T-helper 17 cell (primary cell): Measurements from ENCODE around the gene RXRA. TPM values are rescaled to one million over a fixed set of nuclear protein-coding genes. Genes with fewer than 3 reads are reported as not detected.
"Not testable (repeated sequence)": the region's sequence is repeated elsewhere in the genome, so short reads cannot be mapped to it uniquely, and the experiment has no call there.

Source experiments
- ATAC-seq: fragments of 150-1000 bp; cut with Tn5 transposase; 2 replicates; pipeline ENCODE4 v1.10.0; 2021; ENCODE audit warnings: mild to moderate bottlenecking, moderate library complexity
- DNase-seq, 3 donors: peaks; one replicate each; pipeline versions ENCODE4 v3.0.0 to v3.0.0-alpha.2; 2020 to 2021
- H3K9me3 ChIP-seq: one replicate; pipeline ENCODE4 v1.7.0; 2013; ENCODE audit warnings: low read length, mild to moderate bottlenecking; ENCODE audit not compliant: control insufficient read depth, poor library complexity, severe bottlenecking
- H3K27ac Mint-ChIP-seq: one replicate; pipeline ENCODE4 v1.8.0; 2022; ENCODE audit warnings: mild to moderate bottlenecking, moderate library complexity, mixed read lengths
- H3K27me3 Mint-ChIP-seq: one replicate; pipeline ENCODE4 v1.8.0; 2022; ENCODE audit warnings: mixed read lengths
- H3K36me3 Mint-ChIP-seq: one replicate; pipeline ENCODE4 v1.8.0; 2022; ENCODE audit warnings: low read depth, mixed read lengths
- H3K4me1 Mint-ChIP-seq: one replicate; pipeline ENCODE4 v1.8.0; 2022; ENCODE audit warnings: mild to moderate bottlenecking, mixed read lengths
- H3K4me3 Mint-ChIP-seq: one replicate; pipeline ENCODE4 v1.8.0; 2022; ENCODE audit warnings: mild to moderate bottlenecking, moderate library complexity, mixed read lengths
- total RNA-seq, 4 donors: library from RNA in 2 of 4; stranded (reverse) in 2 of 4; gene quantifications; one replicate each; pipeline ENCODE4 v1.2.3 and lab custom pipeline; 2022 to 2026

The RXRA gene
- total RNA-seq, 2 donors from 2014 or later: 7.5 to 10.6 TPM

DNA sequence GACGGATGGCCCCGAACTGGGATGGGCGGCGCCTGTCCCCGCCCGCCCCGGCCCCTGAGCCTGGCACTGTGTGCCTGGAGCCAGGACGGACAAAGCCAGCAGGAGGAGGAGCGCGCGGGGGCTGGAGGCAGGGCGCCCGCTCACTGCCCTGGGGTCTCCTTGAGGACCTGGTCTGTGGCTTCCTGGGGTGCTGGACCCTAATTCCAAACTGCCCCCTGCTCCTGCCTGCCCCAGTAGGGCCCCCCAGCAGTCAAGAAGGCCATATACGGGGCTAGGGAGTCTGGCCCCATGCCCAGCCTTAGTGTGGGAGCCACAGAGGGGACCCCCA is 29.2 kb upstream of the RXRA start:
- Mint-ChIP-seq H3K4me3 (no peak overlapping the region), H3K27me3 (peaks cover 4% of the 10 kb centered on the region), H3K4me1 (peaks cover 7% of the 10 kb centered on the region), H3K27ac (no peak overlapping the region), H3K36me3 (peaks cover 2% of the 10 kb centered on the region)
- no peak for DNase-seq
- ATAC-seq: no peak
- no peaks in the 10 kb centered on the region for H3K9me3 ChIP-seq

DNA sequence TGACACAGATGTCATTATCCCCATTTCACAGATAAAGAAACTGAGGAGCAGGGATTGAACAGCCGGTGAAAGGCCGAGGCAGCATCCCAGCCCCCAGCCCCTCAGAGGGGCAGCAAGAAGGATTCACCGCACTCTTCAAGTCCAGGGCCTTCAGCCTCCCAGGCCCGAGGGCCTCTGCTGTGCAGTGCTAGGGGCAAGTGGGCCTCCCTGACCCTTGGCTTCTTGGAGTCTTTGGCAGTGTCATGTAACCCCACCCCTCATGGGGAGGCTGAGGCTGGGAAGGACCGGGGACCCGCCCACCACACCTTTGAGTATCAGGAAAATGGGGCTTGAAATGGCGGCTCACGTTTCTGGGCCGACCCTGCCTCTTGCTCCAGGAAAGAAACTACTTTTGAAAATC is 28.7 kb upstream of the RXRA start:
- Mint-ChIP-seq H3K4me3 (no peak overlapping the region), H3K36me3 (peaks cover 2% of the 10 kb centered on the region), H3K27me3 (peaks cover 4% of the 10 kb centered on the region), H3K4me1 (peaks cover 7% of the 10 kb centered on the region), H3K27ac (no peak overlapping the region)
- no peak for ATAC-seq
- H3K9me3 ChIP-seq: no peaks in the 10 kb centered on the region
- no peak for DNase-seq

DNA sequence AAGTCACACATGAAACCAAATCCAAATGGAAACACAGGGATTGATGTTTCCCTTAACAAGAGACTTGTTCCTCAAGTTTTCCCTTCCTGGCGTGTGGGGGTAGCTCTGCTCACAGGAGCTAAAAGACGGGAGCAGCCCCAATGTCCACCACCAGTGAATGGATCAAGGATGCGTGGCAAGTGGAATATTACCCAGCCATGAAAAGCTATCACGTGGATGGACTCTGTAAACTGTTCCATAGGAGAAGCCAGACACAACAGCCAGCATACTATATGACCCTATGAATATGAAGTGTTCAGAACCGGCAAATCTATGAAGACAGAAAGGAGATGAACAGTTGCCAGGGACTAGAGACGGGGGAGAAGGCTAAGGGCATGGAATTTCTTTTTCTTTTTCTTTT is 28.3 kb upstream of the RXRA start:
- DNase-seq: no peak
- Mint-ChIP-seq H3K27ac (no peak overlapping the region), H3K4me3 (no peak overlapping the region), H3K27me3 (peaks cover 4% of the 10 kb centered on the region), H3K36me3 (peaks cover 2% of the 10 kb centered on the region), H3K4me1 (peaks cover 7% of the 10 kb centered on the region)
- ATAC-seq: no peak
- no peaks in the 10 kb centered on the region for H3K9me3 ChIP-seq

DNA sequence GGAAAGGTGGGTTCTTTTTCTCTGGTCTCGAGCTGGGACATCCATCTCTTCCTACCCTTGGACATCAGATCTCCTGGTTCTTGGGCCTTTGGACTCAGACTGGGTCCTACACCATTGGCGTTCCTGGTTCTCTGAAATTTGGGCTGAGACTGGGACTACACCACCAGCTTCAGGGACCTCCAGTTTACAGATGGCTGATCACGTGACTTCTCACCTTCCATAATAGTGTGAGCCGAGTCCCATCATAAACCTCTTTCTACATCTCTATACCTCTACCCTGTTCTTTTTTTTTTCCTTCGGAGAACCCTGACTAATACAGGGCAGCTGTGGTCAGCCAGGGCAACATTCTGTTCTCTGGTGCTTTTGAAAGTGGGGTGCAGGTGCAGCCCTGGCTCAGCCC is 27.2 kb upstream of the RXRA start:
- Mint-ChIP-seq H3K4me3 (no peak overlapping the region), H3K27me3 (peaks cover 4% of the 10 kb centered on the region), H3K27ac (no peak overlapping the region), H3K36me3 (peaks cover 2% of the 10 kb centered on the region), H3K4me1 (peaks cover 7% of the 10 kb centered on the region)
- no peak for ATAC-seq
- no peak for DNase-seq
- H3K9me3 ChIP-seq: no peaks in the 10 kb centered on the region

DNA sequence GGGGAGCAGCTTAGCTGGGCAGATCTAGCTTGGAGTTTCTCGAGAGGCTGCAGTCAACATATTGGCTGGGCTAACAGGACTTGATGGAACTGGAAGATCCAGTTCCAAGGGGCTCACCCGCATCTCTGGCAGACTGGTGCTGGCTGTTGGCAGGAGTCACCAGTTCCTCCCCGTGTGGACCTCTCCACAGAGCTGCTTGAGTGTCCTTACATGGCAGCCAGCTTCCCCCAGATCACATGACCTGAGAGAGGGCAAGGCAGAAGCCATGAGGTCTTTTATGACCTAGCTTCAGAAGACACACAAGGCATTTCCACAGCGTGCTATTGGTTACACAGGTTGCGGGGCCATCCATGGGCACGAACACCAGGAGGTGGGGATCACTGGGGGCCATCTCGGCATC is 26.4 kb upstream of the RXRA start:
- H3K9me3 ChIP-seq: no peaks in the 10 kb centered on the region
- Mint-ChIP-seq H3K36me3 (peaks cover 2% of the 10 kb centered on the region), H3K4me1 (peaks cover 7% of the 10 kb centered on the region), H3K4me3 (no peak overlapping the region), H3K27ac (peak overlapping the region; percentile 82), H3K27me3 (peaks cover 4% of the 10 kb centered on the region)
- no peak for ATAC-seq
- DNase-seq: no peak

DNA sequence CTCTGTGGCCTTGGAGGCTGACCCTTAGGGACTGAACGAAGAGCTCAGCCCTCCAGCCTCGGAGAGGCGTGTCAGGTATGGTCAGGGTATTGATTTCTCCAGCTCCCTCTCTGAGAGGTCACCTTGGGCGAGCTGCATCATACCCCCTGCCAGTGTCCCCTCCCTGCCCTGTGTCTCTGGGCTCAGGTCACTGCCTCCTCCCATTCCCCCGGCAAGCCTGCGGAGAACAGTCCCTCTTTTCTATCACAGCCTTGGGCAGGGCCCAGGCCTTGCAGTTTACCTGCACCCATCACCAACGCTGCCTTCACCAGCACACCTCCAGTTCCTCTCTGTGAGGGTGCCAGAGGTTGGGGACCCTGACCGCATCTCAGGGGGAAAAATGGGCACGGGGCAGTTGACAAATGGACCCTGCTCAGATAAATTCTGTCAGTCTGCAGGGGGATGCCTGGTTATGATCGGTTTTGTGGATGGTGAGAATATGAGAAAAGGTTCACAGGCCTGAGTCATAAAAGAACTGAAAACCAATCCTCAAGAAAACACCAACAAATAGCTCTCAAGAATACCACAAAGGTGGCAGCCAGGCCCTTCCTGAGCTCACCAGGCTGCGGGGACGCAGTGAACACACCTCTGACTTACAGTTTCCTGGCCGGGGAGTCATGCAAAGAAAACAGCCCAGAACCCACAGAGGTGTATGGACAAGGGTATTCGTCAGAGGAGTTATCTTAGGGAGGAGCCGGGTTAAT is 24.7 kb upstream of the RXRA start:
- ATAC-seq (peak; percentile 79), DNase-seq (no peak)
- Mint-ChIP-seq H3K27me3 (no peaks in the 10 kb centered on the region), H3K36me3 (no peaks in the 10 kb centered on the region), H3K27ac (peak overlapping the region; percentile 19), H3K4me3 (no peak overlapping the region), H3K4me1 (peaks cover 7% of the 10 kb centered on the region)
- H3K9me3 ChIP-seq: no peaks in the 10 kb centered on the region

DNA sequence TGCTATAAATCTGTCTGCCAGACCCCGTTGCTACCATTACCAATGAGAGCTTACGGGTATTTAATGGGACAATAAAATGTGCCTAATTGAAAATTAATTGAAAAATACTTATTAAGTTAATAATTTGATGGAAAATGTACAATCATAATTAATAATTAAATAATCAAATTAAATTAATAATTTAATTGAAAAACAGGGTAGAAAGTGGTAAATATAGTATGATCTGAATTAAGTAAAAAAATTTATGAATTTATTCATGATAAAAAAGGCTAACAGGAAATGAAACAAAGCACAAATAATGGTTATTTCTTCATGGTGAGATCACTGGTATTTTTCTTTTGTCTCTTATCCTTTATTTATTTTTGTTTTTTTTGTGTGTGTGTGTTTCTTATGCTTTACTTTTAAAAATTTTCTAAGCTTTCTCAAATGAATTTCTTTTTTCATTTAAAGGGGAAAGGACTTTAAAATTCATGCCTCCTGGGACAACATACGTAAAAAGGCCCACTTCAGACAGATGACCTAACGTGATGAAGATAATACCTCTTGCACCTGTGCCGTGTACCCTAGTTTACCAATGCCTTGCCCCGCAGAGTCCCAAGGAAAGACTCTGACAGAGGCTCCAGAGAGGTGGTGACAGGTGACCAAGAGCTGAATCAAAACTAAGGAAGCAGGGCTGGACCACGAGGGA is 24.0 kb upstream of the RXRA start:
- DNase-seq (no peak), ATAC-seq (no peak)
- H3K4me3 Mint-ChIP-seq: no peak overlapping the region
- no peaks in the 10 kb centered on the region for H3K36me3 Mint-ChIP-seq
- no peaks in the 10 kb centered on the region for H3K27me3 Mint-ChIP-seq
- no peaks in the 10 kb centered on the region for H3K9me3 ChIP-seq
- peaks cover 7% of the 10 kb centered on the region for H3K4me1 Mint-ChIP-seq
- H3K27ac Mint-ChIP-seq: peak overlapping the region; percentile 19

DNA sequence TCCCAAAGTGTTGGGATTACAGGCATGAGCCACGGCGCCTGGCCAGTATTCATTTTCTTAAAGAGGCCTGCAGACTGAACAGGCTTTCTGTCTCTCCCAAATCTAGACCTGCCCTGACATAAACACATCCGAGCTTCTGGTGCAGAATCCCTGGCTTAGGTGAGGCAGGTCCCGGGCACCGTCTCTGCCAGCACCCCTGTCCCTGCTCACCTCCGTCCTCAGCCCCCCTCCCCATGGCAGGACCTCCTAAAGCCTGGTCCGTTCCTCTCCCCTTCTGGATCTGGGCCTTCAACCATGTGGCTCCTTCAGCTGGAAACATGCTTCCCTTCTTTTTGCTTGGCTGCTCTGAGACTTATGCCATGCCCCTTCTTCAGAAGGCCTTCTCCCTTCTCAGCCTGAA is 22.7 kb upstream of the RXRA start:
- DNase-seq: no peak
- Mint-ChIP-seq H3K27me3 (no peaks in the 10 kb centered on the region), H3K27ac (no peak overlapping the region)

DNA sequence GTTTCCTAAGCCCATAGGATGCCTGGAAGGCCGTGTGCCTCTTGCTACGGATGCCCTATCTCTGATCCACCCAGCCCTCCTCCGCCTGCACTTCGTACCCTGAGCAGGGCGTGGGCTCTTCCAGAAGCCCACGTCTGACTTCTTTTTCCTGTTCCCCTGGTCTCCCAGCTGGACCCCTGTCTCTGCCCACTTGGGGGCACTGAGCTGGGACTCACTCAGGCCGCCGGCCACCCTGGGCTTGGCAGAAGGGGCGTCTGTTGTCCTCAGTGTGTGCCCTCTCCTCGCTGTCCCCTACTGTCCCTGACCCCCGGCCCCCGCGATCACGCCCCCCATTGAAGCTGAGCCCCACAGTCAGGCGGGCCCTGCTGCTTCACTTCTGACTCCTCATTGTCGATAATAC is 22.0 kb upstream of the RXRA start:
- H3K4me3 Mint-ChIP-seq: no peak overlapping the region
- H3K27ac Mint-ChIP-seq: no peak overlapping the region
- ATAC-seq: no peak
- no peaks in the 10 kb centered on the region for H3K27me3 Mint-ChIP-seq
- H3K4me1 Mint-ChIP-seq: peaks cover 7% of the 10 kb centered on the region
- no peaks in the 10 kb centered on the region for H3K36me3 Mint-ChIP-seq
- DNase-seq: no peak
- H3K9me3 ChIP-seq: no peaks in the 10 kb centered on the region

More for the DNA sequence above, 22.7 kb upstream of the RXRA start:
- no peak for ATAC-seq
- Mint-ChIP-seq H3K4me3 (no peak overlapping the region), H3K4me1 (peaks cover 7% of the 10 kb centered on the region), H3K36me3 (no peaks in the 10 kb centered on the region)
- H3K9me3 ChIP-seq: no peaks in the 10 kb centered on the region

DNA sequence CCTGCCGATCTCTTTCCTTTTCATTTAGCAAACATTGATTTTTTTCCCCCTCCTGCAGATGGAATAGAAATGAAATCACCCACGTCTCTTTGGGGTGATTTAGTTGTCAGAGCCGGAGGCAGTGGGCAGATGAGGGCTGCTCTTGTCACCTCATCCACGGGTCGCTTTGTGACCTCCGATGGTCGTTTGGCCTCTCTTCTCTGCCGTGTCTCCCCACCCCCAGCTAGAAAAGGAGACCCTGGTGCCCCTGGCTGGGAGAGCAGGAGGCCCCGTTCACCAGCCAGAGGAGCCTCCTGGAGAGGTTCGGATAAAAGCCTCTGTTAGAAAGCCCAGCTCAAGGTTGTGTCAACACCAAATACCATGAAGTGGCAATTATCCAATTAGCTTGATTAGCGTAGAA is 21.6 kb upstream of the RXRA start:
- no peak overlapping the region for H3K27ac Mint-ChIP-seq
- no peak overlapping the region for H3K4me3 Mint-ChIP-seq
- H3K27me3 Mint-ChIP-seq: no peaks in the 10 kb centered on the region
- no peak for ATAC-seq
- no peaks in the 10 kb centered on the region for H3K9me3 ChIP-seq
- H3K4me1 Mint-ChIP-seq: peaks cover 7% of the 10 kb centered on the region
- DNase-seq: no peak
- no peaks in the 10 kb centered on the region for H3K36me3 Mint-ChIP-seq

DNA sequence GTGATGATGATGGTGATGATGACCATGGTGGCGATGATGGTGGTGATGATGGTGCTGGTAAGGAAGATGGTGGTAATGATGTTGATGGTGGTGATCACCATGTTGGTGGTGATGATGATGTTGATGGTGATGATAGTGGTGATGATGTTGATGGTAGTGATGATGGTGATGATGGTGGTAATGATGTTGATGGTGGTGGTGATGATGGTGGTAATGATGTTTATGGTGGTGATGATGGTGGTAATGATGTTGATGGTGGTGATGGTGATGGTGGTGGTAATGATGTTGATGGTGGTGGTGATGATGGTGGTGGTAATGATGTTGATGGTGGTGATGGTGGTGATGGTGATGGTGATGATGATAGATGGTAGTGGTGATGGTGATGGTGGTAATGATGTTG is 20.7 kb upstream of the RXRA start:
- H3K36me3 Mint-ChIP-seq: no peaks in the 10 kb centered on the region
- DNase-seq: no peak
- H3K4me1 Mint-ChIP-seq: peaks cover 7% of the 10 kb centered on the region
- no peak for ATAC-seq
- H3K27me3 Mint-ChIP-seq: no peaks in the 10 kb centered on the region
- no peak overlapping the region for H3K4me3 Mint-ChIP-seq
- H3K27ac Mint-ChIP-seq: no peak overlapping the region
- no peaks in the 10 kb centered on the region for H3K9me3 ChIP-seq

DNA sequence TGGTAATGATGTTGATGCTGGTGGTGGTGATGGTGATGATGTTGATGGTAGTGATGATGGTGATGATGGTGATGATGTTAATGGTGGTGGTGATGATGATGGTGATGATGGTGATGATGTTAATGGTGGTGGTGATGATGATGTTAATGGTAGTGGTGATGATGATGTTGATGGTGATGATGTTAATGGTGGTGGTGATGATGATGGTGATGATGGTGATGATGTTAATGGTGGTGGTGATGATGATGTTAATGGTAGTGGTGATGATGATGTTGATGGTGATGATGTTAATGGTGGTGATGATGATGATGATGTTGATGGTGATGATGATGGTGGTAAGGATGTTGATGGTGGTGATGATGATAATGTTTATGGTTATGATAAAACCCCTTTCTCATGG is 20.2 kb upstream of the RXRA start:
- H3K36me3 Mint-ChIP-seq, H3K27me3 Mint-ChIP-seq, H3K9me3 ChIP-seq, H3K4me3 Mint-ChIP-seq, H3K27ac Mint-ChIP-seq, DNase-seq, H3K4me1 Mint-ChIP-seq, ATAC-seq: not testable (repeated sequence)

DNA sequence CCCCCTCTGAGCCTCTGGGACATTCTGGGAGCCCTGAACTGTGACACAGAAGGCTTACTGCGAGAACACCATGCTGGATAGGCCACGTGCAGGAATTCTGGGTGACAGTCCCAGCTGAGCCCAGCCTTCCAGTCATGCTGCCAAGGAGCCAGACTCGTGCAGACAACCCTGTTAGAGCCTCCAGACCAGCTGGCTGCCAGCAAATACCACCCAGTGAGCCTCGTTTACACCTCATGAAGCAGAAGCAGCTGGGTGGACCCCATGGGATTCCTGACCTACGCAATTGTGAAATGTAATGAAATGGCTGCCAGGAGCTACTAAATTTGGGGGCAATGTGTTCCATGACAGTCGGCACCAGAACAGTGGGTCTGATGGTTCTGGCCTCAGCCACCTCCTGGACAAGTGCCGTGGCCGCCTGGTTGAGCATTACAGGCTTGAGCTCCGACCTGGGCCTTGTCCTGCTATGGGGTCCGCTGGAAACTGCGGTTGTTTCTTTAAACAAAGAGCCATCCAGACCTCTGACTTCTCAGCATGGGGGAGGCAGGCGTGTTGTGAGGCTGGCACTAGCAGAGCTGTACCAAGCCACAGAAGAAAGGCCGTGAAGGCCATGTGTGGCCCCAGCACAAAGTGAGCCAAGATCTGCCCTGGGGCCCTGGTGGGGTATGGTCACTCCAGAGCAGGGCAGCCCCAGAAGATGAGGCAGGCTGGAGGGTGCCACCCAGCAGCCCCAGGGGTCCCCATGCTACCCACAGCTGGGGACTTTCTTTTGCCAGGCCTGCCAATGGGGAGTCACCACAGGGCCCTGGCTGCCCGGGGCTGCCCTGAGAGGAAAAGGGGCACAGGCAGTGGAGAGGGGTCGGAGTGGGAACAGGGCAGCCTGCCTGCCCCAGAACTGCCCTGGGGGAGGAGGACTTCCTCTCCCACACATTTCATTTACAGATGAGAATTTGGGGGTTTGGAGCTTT is 19.3 kb upstream of the RXRA start:
- Mint-ChIP-seq H3K27ac (no peak overlapping the region), H3K4me3 (no peak overlapping the region), H3K36me3 (no peaks in the 10 kb centered on the region), H3K27me3 (peaks cover 4% of the 10 kb centered on the region), H3K4me1 (no peaks in the 10 kb centered on the region)
- H3K9me3 ChIP-seq: no peaks in the 10 kb centered on the region
- ATAC-seq (no peak), DNase-seq (no peak)
